HepG2 (cell line): ENCODE results near the gene CNPY1. TPM values are rescaled to one million over a fixed set of nuclear protein-coding genes. Genes with fewer than 3 reads are reported as not detected.
A peak's percentile ranks its signal among the peaks of the same experiment; 100 is the strongest.

Experiments used
- ATAC-seq: fragments of 200-7000 bp; cut with Tn5 transposase; 3 replicates; pipeline ENCODE4 v1.9.1; 2020; ENCODE audit warnings: mild to moderate bottlenecking, moderate library complexity
- BruUV-seq: library from RNA; stranded (reverse); fragments of 400-500 nt; replicated peaks from 2 replicates; lab custom pipeline; 2021; lab: Mats Ljungman, UMichigan
- CTCF ChIA-PET: fragments of 300-600 bp; formaldehyde crosslinking; extraction: SDS; loops from one replicate; lab custom pipeline; 2021; ENCODE audit warnings: low total read pairs, inconsistent platforms, low intra/inter-chr PET ratio; lab: Yijun Ruan, JAX
- POLR2A ChIA-PET: fragments of 350-600 bp; sonication (Branson Sonifier 250); formaldehyde crosslinking; loops from one replicate; lab custom pipeline; 2020; ENCODE audit warnings: antibody characterized with exemption, inconsistent platforms; lab: Yijun Ruan, JAX
- DNase-seq: peaks from one replicate; pipeline ENCODE4 v3.0.0-alpha.2; 2015; ENCODE audit warnings: low spot score
- FAIRE-seq: peaks from 3 replicates; lab custom pipeline; 2011; peaks lifted over from hg19 to GRCh38; lab: Jason Lieb, UNC
- H2AFZ ChIP-seq: one replicate; pipeline ENCODE4 v1.6.1; 2011; ENCODE audit warnings: low read length, inconsistent platforms
- H3K27ac ChIP-seq: fragments of 300-600 bp; 3 replicates; pipeline ENCODE4 v1.8.0; 2011; ENCODE audit warnings: mixed run types, mild to moderate bottlenecking, mixed read lengths, low read length, inconsistent platforms; ENCODE audit not compliant: insufficient read depth; ENCODE audit errors: extremely low read length
- H3K27me3 ChIP-seq, 2 experiments: fragments of 200-600 bp in 1 of 2; 2 replicates in 1 of 2; 3 replicates in 1 of 2; pipeline versions ENCODE4 v1.6.0 to v1.8.0; 2011; ENCODE audit warnings: low read length in 2 of 2, mild to moderate bottlenecking in 2 of 2, moderate library complexity in 2 of 2, inconsistent platforms in 1 of 2; ENCODE audit not compliant: insufficient read depth in 2 of 2, control insufficient read depth in 1 of 2
- H3K36me3 ChIP-seq, 2 experiments: fragments of 200-600 bp in 1 of 2; replicated peaks in 1 of 2; 2 replicates in 1 of 2; 3 replicates in 1 of 2; pipeline versions ENCODE4 v1.5.1 to v1.8.0; 2011; ENCODE audit warnings: low read length in 2 of 2, inconsistent platforms in 1 of 2; ENCODE audit not compliant: insufficient read depth in 2 of 2, control insufficient read depth in 1 of 2
- H3K4me1 ChIP-seq: 2 replicates; pipeline ENCODE4 v1.5.1; 2012; ENCODE audit warnings: low read length, inconsistent platforms; ENCODE audit not compliant: insufficient read depth
- H3K4me2 ChIP-seq: 2 replicates; pipeline ENCODE4 v1.6.0; 2011; ENCODE audit warnings: low read depth, low read length, inconsistent platforms
- H3K4me3 ChIP-seq, 3 experiments: fragments of 200-600 bp in 1 of 3; sonication (generic), shearing (Covaris generic) in 1 of 3; replicated peaks in 1 of 3; 2 replicates each; pipeline ENCODE4 v1.5.1; 2011 to 2016; ENCODE audit warnings: low read length in 3 of 3, inconsistent platforms in 2 of 3, low read depth in 2 of 3, mild to moderate bottlenecking in 2 of 3, control low read depth in 1 of 3, mixed read lengths in 1 of 3; ENCODE audit not compliant: insufficient read depth in 1 of 3
- H3K79me2 ChIP-seq: one replicate; pipeline ENCODE4 v1.6.1; 2011; ENCODE audit warnings: low read length, inconsistent platforms; ENCODE audit not compliant: insufficient read depth
- H3K9ac ChIP-seq: 2 replicates; pipeline ENCODE4 v1.6.0; 2011; ENCODE audit warnings: mild to moderate bottlenecking, low read depth, low read length, inconsistent platforms; ENCODE audit not compliant: insufficient read depth
- H3K9me3 ChIP-seq: 2 replicates; pipeline ENCODE4 v1.5.1; 2012; ENCODE audit warnings: mild to moderate bottlenecking, low read length
- H4K20me1 ChIP-seq: 2 replicates; pipeline ENCODE4 v1.6.0; 2011; ENCODE audit warnings: inconsistent platforms, mild to moderate bottlenecking, low read length, moderate library complexity; ENCODE audit not compliant: insufficient read depth
- ATM ChIP-seq: fragments of 450-650 bp; IDR thresholded peaks from 2 replicates; pipeline ENCODE4 v1.7.1; 2017; ENCODE audit warnings: mild to moderate bottlenecking, borderline replicate concordance
- KLF15 ChIP-seq: sonication (generic); formaldehyde crosslinking; IDR thresholded peaks from 2 replicates; pipeline ENCODE4 v1.8.1; 2023; ENCODE audit warnings: borderline replicate concordance, mild to moderate bottlenecking, inconsistent platforms, missing genetic modification reagents, mixed read lengths
- LBX2 ChIP-seq: sonication (generic); formaldehyde crosslinking; IDR thresholded peaks from 2 replicates; pipeline ENCODE4 v1.5.0; 2020; ENCODE audit warnings: missing genetic modification reagents, mild to moderate bottlenecking, borderline replicate concordance
- NFYB ChIP-seq: sonication (generic); formaldehyde crosslinking; IDR thresholded peaks from 2 replicates; pipeline ENCODE4 v1.4.0; 2020; ENCODE audit warnings: missing genetic modification reagents
- PHF5A ChIP-seq: IDR thresholded peaks from one replicate; pipeline ENCODE4 v1.6.1; 2018; ENCODE audit warnings: low read depth, missing genetic modification reagents; ENCODE audit not compliant: unreplicated experiment
- SRY ChIP-seq: sonication (generic); formaldehyde crosslinking; IDR thresholded peaks from 2 replicates; pipeline ENCODE4 v1.8.0; 2022; ENCODE audit warnings: mild to moderate bottlenecking, missing genetic modification reagents
- ZMAT3 ChIP-seq: sonication (generic); formaldehyde crosslinking; conservative IDR thresholded peaks from 2 replicates; pipeline ENCODE4 v1.7.0; 2021; ENCODE audit warnings: missing genetic modification reagents
- ZNF629 ChIP-seq: sonication (generic); formaldehyde crosslinking; conservative IDR thresholded peaks from 2 replicates; pipeline ENCODE4 v1.5.0; 2020; ENCODE audit warnings: missing genetic modification reagents
- WGBS: methylation state at CpG from one replicate; pipeline ENCODE4 v1.1.6; 2017; ENCODE audit warnings: low lambda C conversion rate; 5-methylcytosine and 5-hydroxymethylcytosine counted together
- in situ Hi-C: cut with HindIII; loops from 2 replicates; pipeline ENCODE4 v1.10.0; 2017; ENCODE audit warnings: low pct_unique_long_range_greater_than_20kb; ENCODE audit not compliant: extremely low pct_ligation_motif_present
- intact Hi-C: fragments of 100-400 bp; cut with micrococcal nuclease; formaldehyde crosslinking; loops from one replicate; pipeline ENCODE4 v1.10.0; 2022; ENCODE audit not compliant: unreplicated experiment
- polyA plus RNA-seq, 8 experiments: library from polyadenylated mRNA; depleted of rRNA in 3 of 8; stranded (reverse) in 7 of 8; unstranded in 1 of 8; fragments of >200 nt; fragmentation: Illumina TruSeq in 4 of 8; extraction: Trizol in 4 of 8; gene quantifications; 2 replicates each; pipeline versions ENCODE4 v1.2.1 to v1.2.3, GENCODE V29; 2011 to 2016; ENCODE audit warnings: low read depth in 4 of 8, missing spikeins in 1 of 8, mixed read lengths in 1 of 8; ENCODE audit not compliant: insufficient read depth in 1 of 8
- total RNA-seq, 5 experiments: library from RNA; depleted of rRNA; stranded (reverse); fragments of >200 nt; fragmentation: Illumina TruSeq; extraction: Trizol; gene quantifications; 2 replicates each; pipeline ENCODE4 v1.2.3, GENCODE V29; 2016; ENCODE audit warnings: low read depth in 1 of 5
- TF ChIP-seq, protein P1 (sequence below): sonication (generic); formaldehyde crosslinking; IDR thresholded peaks from 2 replicates; pipeline ENCODE4 v1.9.0; 2021; ENCODE audit warnings: missing genetic modification reagents, mild to moderate bottlenecking, borderline replicate concordance

The CNPY1 gene
- total and polyA plus RNA-seq, 2 of the 13 experiments (the other 11 are each of a cell fraction or from before 2014, with no cell fraction given), result not detected

DNA sequence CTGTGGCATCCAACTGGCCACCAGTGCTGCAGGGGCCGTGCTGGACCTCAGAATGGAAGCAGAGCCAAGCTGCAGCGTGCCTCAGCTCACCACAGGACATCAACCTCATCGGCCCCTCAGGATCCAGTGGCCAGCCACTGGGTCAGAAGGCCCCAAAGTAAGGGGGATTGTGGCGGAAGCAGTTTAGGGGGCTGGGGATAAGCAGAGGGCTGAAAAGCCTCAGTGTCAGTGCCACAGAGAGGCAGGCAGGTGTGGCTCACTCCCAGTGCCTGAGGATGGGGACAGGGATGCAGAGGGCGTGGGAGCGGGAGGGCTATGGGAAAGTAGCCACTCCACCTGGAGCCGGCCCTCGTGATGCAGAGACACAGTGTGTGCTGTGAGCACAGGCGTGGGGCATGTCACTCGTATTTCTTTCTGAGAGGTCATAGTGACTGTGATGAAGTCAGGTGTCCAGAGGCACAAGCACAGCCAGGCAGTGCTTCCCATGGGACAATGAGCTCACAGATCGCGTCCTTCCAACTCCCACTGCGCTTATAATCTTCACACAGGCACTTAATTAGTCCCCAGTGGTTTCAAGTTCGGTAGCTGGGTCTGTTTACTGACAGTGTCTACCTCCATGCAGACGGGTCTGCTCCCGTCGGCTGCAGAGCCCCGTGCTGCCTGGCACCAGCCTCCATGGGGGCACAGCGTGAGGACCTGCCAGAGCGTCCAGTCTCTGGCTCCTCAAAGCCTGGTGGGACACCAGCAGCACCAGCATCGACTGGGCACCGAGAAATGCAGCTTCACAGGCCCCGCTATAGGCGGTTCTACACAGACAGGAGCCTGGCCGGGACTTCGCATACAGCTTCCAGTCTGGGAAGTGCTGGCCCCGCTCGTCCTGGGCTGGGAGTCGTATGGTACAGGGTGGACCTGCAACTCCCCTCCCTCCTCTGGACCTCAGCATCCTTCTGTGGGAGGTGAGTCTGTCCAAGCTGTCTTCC, 42.9 kb upstream of the CNPY1 start:
- CTCF ChIA-PET, result no interaction called here
- H3K4me1 ChIP-seq, result peaks cover 50% of the 10 kb centered on the region
- H3K4me2 ChIP-seq, result peak overlapping the region; percentile 83
- H2AFZ ChIP-seq, result no peak overlapping the region
- no peak overlapping the region for H3K9ac ChIP-seq
- ATAC-seq, result no peak
- H3K27ac ChIP-seq, result no peak overlapping the region
- no peaks in the 10 kb centered on the region for H3K79me2 ChIP-seq
- H3K9me3 ChIP-seq, result no peaks in the 10 kb centered on the region
- H4K20me1 ChIP-seq, result no peaks in the 10 kb centered on the region
- in situ Hi-C loops (no loop called here), intact Hi-C loops (no loop called here)
- no peaks in the 10 kb centered on the region for H3K36me3 ChIP-seq
- POLR2A ChIA-PET, result no interaction called here
- DNase-seq, result no peak
- peaks cover 6 to 21% of the 10 kb centered on the region in 2 experiments; a peak in 3 of 5 replicates for H3K27me3 ChIP-seq
- H3K4me3 ChIP-seq, result peak overlapping the region in 1 of 3 experiments; percentile 69; a peak in 1 of 6 replicates
- BruUV-seq, result no TSS peak
- WGBS, result 65% methylated on average over 14 of the region's 29 CpGs
- no peak for TF ChIP-seq PHF5A
- TF ChIP-seq ZMAT3 (CRISPR knock-in tag), result no peak
- TF ChIP-seq ZNF629 (CRISPR knock-in tag), result no peak
- no peak for TF ChIP-seq SRY (CRISPR knock-in tag)
- no peak for TF ChIP-seq ATM
- TF ChIP-seq KLF15 (CRISPR knock-in tag), result no peak
- TF ChIP-seq, protein P1, sequence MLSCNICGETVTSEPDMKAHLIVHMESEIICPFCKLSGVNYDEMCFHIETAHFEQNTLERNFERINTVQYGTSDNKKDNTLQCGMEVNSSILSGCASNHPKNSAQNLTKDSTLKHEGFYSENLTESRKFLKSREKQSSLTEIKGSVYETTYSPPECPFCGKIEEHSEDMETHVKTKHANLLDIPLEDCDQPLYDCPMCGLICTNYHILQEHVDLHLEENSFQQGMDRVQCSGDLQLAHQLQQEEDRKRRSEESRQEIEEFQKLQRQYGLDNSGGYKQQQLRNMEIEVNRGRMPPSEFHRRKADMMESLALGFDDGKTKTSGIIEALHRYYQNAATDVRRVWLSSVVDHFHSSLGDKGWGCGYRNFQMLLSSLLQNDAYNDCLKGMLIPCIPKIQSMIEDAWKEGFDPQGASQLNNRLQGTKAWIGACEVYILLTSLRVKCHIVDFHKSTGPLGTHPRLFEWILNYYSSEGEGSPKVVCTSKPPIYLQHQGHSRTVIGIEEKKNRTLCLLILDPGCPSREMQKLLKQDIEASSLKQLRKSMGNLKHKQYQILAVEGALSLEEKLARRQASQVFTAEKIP (CRISPR knock-in tag), result no peak
- TF ChIP-seq LBX2 (CRISPR knock-in tag), result no peak
- TF ChIP-seq NFYB (CRISPR knock-in tag), result no peak
- FAIRE-seq, result no peak
